ENCODE results near the gene SORBS1.

Gene SORBS1

DNA sequence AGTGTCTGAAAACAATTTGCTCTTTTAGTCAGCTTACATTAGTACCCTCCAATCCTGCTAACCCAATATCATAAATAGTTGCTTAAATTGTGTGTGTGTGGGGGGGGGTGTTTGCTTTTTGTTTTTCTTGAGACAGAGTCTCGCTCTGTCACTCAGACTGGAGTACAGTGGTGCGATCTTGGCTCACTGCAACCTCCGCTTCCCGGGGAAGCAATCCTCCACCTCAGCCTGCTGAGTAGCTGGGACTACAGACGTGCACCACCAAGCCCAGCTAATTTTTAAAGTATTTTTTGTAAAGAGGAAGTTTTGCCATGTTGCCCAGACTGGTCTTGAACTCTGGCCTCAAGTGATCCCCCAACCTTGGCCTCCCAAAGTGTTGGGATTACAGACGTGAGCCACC is 196.8 kb downstream of the SORBS1 start:
- Histone ChIP-seq H3K9ac (ENCODE audit: low read depth in 1 of 2, low read length in 2 of 2) (no peak overlapping the region), H3K36me3 (ENCODE audit: control insufficient read depth in 2 of 2, insufficient read depth in 2 of 2, low read length in 2 of 2) (no peaks in the 10 kb centered on the region), H3K27me3 (ENCODE audit: control insufficient read depth in 2 of 2, insufficient read depth in 2 of 2, low read length in 2 of 2) (no peaks in the 10 kb centered on the region), H3K9me3 (ENCODE audit: control insufficient read depth in 2 of 2, low read length in 2 of 2) (no peaks in the 10 kb centered on the region), H3K4me3 (ENCODE audit: low read length in 2 of 2) (no peak overlapping the region), H3K4me1 (ENCODE audit: control insufficient read depth in 2 of 2, insufficient read depth in 2 of 2, low read length in 2 of 2) (peaks cover 0 to 3% of the 10 kb centered on the region in 2 donors), H3K27ac (ENCODE audit: low read depth in 2 of 2, low read length in 2 of 2) (no peak overlapping the region)

DNA sequence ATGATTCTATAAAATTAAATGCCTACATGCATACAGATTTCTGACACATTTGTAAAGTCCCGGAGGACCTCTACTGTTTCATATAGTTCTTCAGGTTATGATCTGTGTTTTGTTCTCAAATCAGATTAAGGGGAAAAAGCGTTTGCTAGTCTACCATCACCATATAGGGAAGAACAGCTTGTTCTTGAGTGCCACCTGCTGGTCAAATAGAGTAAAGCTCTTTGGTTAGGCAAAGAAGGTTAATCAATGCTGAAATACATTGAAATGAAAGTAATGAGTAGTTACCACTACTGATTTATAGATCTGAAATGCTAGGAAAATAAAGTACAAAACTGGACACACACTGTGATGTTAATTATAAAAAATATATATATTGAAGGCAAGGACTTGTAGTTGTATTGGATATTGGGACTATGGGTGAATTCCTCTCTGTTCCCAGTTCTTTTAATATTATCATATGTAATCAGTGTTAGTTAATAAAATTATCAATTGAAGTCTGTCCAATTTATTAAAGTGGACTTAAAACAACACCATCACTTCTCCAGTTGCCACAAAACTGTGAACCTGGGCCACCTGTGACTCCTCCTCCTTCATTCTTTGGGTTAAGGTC is 197.8 kb downstream of the SORBS1 start:
- H3K9ac ChIP-seq (ENCODE audit: low read depth in 1 of 2, low read length in 2 of 2), result no peak overlapping the region
- no peaks in the 10 kb centered on the region for H3K36me3 ChIP-seq (ENCODE audit: control insufficient read depth in 2 of 2, insufficient read depth in 2 of 2, low read length in 2 of 2)
- H3K27ac ChIP-seq (ENCODE audit: low read depth in 2 of 2, low read length in 2 of 2), result no peak overlapping the region
- no peaks in the 10 kb centered on the region for H3K27me3 ChIP-seq (ENCODE audit: control insufficient read depth in 2 of 2, insufficient read depth in 2 of 2, low read length in 2 of 2)
- no peaks in the 10 kb centered on the region for H3K9me3 ChIP-seq (ENCODE audit: control insufficient read depth in 2 of 2, low read length in 2 of 2)
- no peak overlapping the region for H3K4me3 ChIP-seq (ENCODE audit: low read length in 2 of 2)
- H3K4me1 ChIP-seq (ENCODE audit: control insufficient read depth in 2 of 2, insufficient read depth in 2 of 2, low read length in 2 of 2), result peaks cover 0 to 3% of the 10 kb centered on the region in 2 donors

DNA sequence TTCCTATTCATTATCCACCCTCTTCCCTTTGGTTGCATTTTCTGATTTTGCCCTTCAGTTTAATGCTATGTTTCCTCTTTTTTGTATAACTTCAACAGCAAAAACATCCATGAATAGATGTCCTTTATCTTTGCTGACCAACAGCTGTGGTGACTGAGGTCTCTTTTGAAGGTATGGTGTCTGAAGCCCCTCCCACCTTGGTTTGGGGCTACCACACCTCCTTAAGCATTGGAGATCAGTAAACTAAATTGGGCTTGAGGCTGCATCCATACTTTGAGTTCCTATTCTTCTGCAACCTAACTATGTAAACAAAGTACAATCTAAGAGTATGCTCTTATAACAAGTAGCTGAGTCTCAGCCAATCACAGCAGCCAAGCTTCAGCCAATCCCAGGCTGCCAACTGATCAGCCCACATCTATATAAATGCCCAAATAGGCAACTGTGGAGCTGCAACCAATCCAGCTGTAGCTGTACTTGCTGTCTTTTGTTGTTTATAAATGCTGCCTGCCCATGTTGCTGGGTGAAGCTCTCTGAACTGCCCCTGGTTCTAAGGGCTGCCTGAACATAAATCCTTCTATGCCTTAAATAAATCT is 201.0 kb downstream of the SORBS1 start:
- no peak overlapping the region for H3K9ac ChIP-seq (ENCODE audit: low read depth in 1 of 2, low read length in 2 of 2)
- peaks cover 0 to 4% of the 10 kb centered on the region in 2 donors for H3K36me3 ChIP-seq (ENCODE audit: control insufficient read depth in 2 of 2, insufficient read depth in 2 of 2, low read length in 2 of 2)
- H3K4me1 ChIP-seq (ENCODE audit: control insufficient read depth in 2 of 2, insufficient read depth in 2 of 2, low read length in 2 of 2), result peaks cover 0 to 3% of the 10 kb centered on the region in 2 donors
- no peaks in the 10 kb centered on the region for H3K9me3 ChIP-seq (ENCODE audit: control insufficient read depth in 2 of 2, low read length in 2 of 2)
- no peak overlapping the region for H3K27ac ChIP-seq (ENCODE audit: low read depth in 2 of 2, low read length in 2 of 2)
- H3K4me3 ChIP-seq (ENCODE audit: low read length in 2 of 2), result no peak overlapping the region
- H3K27me3 ChIP-seq (ENCODE audit: control insufficient read depth in 2 of 2, insufficient read depth in 2 of 2, low read length in 2 of 2), result no peaks in the 10 kb centered on the region

DNA sequence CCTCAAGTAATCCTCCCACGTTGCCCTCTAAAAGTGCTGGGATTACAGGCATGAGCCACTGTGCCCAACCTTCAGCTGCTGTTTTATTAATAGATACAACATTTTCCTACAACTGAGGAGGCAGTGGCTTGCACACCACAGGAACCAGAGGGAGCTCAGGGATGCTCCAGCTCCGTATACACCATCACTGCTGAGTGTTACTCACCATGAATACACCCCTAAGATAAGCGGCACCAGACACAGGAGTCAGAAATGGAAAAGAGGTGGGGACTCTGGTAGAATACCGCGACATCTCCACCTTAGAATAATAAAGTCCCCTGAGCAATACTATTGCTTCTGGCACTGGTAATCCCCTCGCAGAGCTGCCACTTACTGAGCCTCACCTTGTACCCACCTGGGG is 201.7 kb downstream of the SORBS1 start:
- Histone ChIP-seq H3K9ac (ENCODE audit: low read depth in 1 of 2, low read length in 2 of 2) (no peak overlapping the region), H3K27ac (ENCODE audit: low read depth in 2 of 2, low read length in 2 of 2) (no peak overlapping the region), H3K4me1 (ENCODE audit: control insufficient read depth in 2 of 2, insufficient read depth in 2 of 2, low read length in 2 of 2) (peaks cover 0 to 3% of the 10 kb centered on the region in 2 donors), H3K4me3 (ENCODE audit: low read length in 2 of 2) (no peak overlapping the region), H3K9me3 (ENCODE audit: control insufficient read depth in 2 of 2, low read length in 2 of 2) (no peaks in the 10 kb centered on the region), H3K27me3 (ENCODE audit: control insufficient read depth in 2 of 2, insufficient read depth in 2 of 2, low read length in 2 of 2) (no peaks in the 10 kb centered on the region), H3K36me3 (ENCODE audit: control insufficient read depth in 2 of 2, insufficient read depth in 2 of 2, low read length in 2 of 2) (peaks cover 0 to 5% of the 10 kb centered on the region in 2 donors)

DNA sequence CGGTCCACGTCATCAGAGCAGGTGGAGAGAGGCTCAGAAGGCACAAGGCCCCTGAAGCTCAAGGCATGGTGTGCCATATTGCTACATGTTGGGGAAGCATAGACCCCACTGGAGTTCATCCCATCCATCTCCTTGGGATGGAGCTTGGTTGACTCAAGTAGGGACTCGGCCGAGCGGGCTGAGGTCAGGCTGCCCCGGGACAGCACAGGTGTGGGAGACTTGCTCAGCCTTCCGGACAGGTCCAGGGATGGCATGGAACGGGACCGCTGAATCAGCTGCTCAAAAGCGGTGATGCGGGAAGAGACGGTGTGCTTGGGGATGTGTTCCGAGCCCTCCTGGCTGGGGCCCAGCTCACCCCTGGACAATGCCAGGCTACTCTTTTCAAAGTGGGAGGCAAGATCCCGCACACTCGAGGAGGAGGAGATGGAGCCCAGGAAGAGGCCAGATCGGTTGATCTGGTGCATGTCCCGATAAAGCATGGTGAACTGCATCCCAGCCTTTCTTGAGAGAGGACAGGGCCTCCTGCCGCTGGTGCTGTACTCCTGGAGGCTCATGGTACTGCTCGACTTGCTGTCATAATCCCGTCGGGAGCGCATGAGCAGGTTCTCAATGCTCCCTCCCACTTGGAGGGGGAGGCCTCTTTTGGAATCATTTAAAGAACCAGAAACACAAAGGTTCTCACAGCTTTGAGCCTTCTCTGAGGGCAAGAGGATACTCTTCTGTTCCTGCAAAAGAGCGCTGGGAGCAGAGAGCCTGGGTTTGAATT is 204.8 kb downstream of the SORBS1 start:
- Histone ChIP-seq H3K36me3 (ENCODE audit: control insufficient read depth in 2 of 2, insufficient read depth in 2 of 2, low read length in 2 of 2) (peaks cover 2 to 7% of the 10 kb centered on the region in 2 donors), H3K4me3 (ENCODE audit: low read length in 2 of 2) (no peak overlapping the region), H3K9me3 (ENCODE audit: control insufficient read depth in 2 of 2, low read length in 2 of 2) (no peaks in the 10 kb centered on the region), H3K4me1 (ENCODE audit: control insufficient read depth in 2 of 2, insufficient read depth in 2 of 2, low read length in 2 of 2) (no peaks in the 10 kb centered on the region), H3K27me3 (ENCODE audit: control insufficient read depth in 2 of 2, insufficient read depth in 2 of 2, low read length in 2 of 2) (no peaks in the 10 kb centered on the region), H3K27ac (ENCODE audit: low read depth in 2 of 2, low read length in 2 of 2) (no peak overlapping the region), H3K9ac (ENCODE audit: low read depth in 1 of 2, low read length in 2 of 2) (no peak overlapping the region)

DNA sequence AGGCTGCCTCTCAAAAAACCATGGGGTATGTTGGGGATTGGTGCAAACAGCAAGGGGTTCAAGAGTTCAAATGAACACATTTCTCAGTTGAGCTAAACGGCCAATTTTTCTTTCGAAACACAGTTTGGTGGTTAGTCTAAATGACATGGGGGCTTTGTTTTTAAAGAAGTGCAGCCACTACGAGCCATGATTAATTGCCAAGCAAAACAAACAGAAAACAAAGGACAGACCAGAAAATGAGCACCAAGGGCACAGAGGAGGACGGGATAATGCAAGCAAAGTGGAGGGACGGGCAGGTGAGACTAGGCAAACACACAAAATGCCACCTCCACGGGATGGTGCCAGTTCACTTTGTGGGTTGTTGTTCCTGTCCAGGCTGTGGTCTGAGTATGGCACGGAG is 205.9 kb downstream of the SORBS1 start:
- no peaks in the 10 kb centered on the region for H3K27me3 ChIP-seq (ENCODE audit: control insufficient read depth in 2 of 2, insufficient read depth in 2 of 2, low read length in 2 of 2)
- no peaks in the 10 kb centered on the region for H3K4me1 ChIP-seq (ENCODE audit: control insufficient read depth in 2 of 2, insufficient read depth in 2 of 2, low read length in 2 of 2)
- no peak overlapping the region for H3K27ac ChIP-seq (ENCODE audit: low read depth in 2 of 2, low read length in 2 of 2)
- H3K9me3 ChIP-seq (ENCODE audit: control insufficient read depth in 2 of 2, low read length in 2 of 2), result no peaks in the 10 kb centered on the region
- no peak overlapping the region for H3K4me3 ChIP-seq (ENCODE audit: low read length in 2 of 2)
- H3K9ac ChIP-seq (ENCODE audit: low read depth in 1 of 2, low read length in 2 of 2), result no peak overlapping the region
- H3K36me3 ChIP-seq (ENCODE audit: control insufficient read depth in 2 of 2, insufficient read depth in 2 of 2, low read length in 2 of 2), result peaks cover 2 to 7% of the 10 kb centered on the region in 2 donors

DNA sequence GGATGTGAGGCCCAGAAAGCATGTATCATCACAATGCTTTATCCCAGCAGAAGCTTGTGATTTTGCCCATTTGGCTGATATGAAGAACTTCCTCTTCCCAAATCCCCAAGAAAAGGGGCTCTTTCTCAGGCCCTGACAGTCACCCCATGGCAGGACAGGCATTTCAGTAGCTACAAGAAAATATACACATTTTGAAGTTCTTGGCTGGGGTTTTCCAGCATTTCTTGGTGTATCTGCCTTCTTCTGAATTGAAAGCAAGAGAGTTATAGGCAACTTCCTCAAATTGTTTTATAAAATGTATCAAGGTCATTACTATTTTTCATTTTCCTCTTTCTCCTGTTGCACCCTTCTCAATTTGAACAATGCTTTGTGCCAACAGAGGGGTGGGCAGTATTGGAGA is 207.1 kb downstream of the SORBS1 start:
- Histone ChIP-seq H3K4me3 (ENCODE audit: low read length in 2 of 2) (no peak overlapping the region), H3K4me1 (ENCODE audit: control insufficient read depth in 2 of 2, insufficient read depth in 2 of 2, low read length in 2 of 2) (no peaks in the 10 kb centered on the region), H3K27ac (ENCODE audit: low read depth in 2 of 2, low read length in 2 of 2) (no peak overlapping the region), H3K27me3 (ENCODE audit: control insufficient read depth in 2 of 2, insufficient read depth in 2 of 2, low read length in 2 of 2) (no peaks in the 10 kb centered on the region), H3K9me3 (ENCODE audit: control insufficient read depth in 2 of 2, low read length in 2 of 2) (no peaks in the 10 kb centered on the region), H3K9ac (ENCODE audit: low read depth in 1 of 2, low read length in 2 of 2) (no peak overlapping the region), H3K36me3 (ENCODE audit: control insufficient read depth in 2 of 2, insufficient read depth in 2 of 2, low read length in 2 of 2) (peaks cover 3 to 7% of the 10 kb centered on the region in 2 donors)

DNA sequence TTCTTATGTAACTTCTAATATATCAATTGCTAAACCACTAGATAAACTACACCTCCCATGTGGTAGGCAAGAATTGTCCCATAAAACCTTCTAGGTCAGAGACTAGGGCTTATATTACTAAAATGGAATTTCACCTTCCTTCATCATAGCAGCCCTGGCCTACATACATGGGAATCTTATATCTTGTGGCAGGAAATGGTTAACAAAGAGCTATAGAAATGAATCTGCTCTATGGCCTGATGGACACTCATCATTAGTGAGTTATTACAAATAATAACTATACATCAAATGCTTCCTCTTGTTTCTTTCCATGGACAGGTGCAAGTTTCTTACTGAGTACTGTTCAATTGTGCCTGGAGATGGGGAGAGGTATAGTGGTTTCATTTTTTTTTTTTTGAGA is 208.0 kb downstream of the SORBS1 start:
- Histone ChIP-seq H3K9me3 (ENCODE audit: control insufficient read depth in 2 of 2, low read length in 2 of 2) (no peaks in the 10 kb centered on the region), H3K9ac (ENCODE audit: low read depth in 1 of 2, low read length in 2 of 2) (no peak overlapping the region), H3K36me3 (ENCODE audit: control insufficient read depth in 2 of 2, insufficient read depth in 2 of 2, low read length in 2 of 2) (peaks cover 7 to 8% of the 10 kb centered on the region in 2 donors), H3K27me3 (ENCODE audit: control insufficient read depth in 2 of 2, insufficient read depth in 2 of 2, low read length in 2 of 2) (no peaks in the 10 kb centered on the region), H3K4me1 (ENCODE audit: control insufficient read depth in 2 of 2, insufficient read depth in 2 of 2, low read length in 2 of 2) (no peaks in the 10 kb centered on the region), H3K27ac (ENCODE audit: low read depth in 2 of 2, low read length in 2 of 2) (no peak overlapping the region), H3K4me3 (ENCODE audit: low read length in 2 of 2) (no peak overlapping the region)

DNA sequence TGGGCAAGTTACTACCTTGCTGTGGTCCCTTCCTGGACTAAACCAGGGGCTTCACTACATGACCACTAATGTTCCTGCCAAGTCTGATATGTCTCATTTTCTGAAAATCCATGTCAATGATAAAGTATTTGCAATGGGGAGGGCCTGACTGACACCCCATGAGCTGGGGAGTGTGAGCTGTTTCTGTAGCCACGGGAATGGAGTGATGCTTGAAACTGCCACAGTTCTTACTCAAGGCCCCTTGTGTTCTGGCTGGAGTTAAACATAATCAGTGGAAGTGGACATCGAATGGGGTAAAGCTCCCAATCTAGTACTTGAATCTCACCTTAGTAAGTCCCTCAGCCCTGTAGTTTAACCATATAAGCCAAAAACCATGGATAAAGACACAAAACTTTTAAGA is 208.5 kb downstream of the SORBS1 start:
- Histone ChIP-seq H3K36me3 (ENCODE audit: control insufficient read depth in 2 of 2, insufficient read depth in 2 of 2, low read length in 2 of 2) (peaks cover 7 to 8% of the 10 kb centered on the region in 2 donors), H3K9ac (ENCODE audit: low read depth in 1 of 2, low read length in 2 of 2) (no peak overlapping the region), H3K27ac (ENCODE audit: low read depth in 2 of 2, low read length in 2 of 2) (no peak overlapping the region), H3K4me1 (ENCODE audit: control insufficient read depth in 2 of 2, insufficient read depth in 2 of 2, low read length in 2 of 2) (no peaks in the 10 kb centered on the region), H3K4me3 (ENCODE audit: low read length in 2 of 2) (no peak overlapping the region), H3K27me3 (ENCODE audit: control insufficient read depth in 2 of 2, insufficient read depth in 2 of 2, low read length in 2 of 2) (no peaks in the 10 kb centered on the region), H3K9me3 (ENCODE audit: control insufficient read depth in 2 of 2, low read length in 2 of 2) (no peaks in the 10 kb centered on the region)

DNA sequence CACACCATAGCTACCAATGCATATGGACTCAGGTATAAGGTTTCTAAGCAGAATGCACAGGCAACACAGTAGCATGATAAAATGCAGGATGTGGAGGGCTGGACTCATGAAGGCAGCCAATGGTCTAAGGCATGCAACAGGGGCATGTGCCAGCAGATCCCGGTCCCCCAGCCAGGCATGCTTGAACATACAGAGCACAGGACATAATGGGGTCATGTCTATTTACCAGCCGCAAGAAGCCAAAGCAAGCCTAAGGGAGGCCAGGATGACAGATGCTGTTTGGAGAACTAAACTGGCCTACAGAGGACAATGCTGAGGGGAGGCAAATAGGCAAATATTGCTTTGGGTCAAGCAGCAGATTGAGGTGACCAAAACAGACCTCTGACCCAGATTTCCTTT is 210.3 kb downstream of the SORBS1 start:
- peaks cover 3 to 8% of the 10 kb centered on the region in 2 donors for H3K36me3 ChIP-seq (ENCODE audit: control insufficient read depth in 2 of 2, insufficient read depth in 2 of 2, low read length in 2 of 2)

More for the DNA sequence above, 210.3 kb downstream of the SORBS1 start:
- H3K4me3 ChIP-seq (ENCODE audit: low read length in 2 of 2), result no peak overlapping the region
- no peaks in the 10 kb centered on the region for H3K9me3 ChIP-seq (ENCODE audit: control insufficient read depth in 2 of 2, low read length in 2 of 2)
- H3K9ac ChIP-seq (ENCODE audit: low read depth in 1 of 2, low read length in 2 of 2), result no peak overlapping the region
- no peak overlapping the region for H3K27ac ChIP-seq (ENCODE audit: low read depth in 2 of 2, low read length in 2 of 2)
- no peaks in the 10 kb centered on the region for H3K4me1 ChIP-seq (ENCODE audit: control insufficient read depth in 2 of 2, insufficient read depth in 2 of 2, low read length in 2 of 2)
- H3K27me3 ChIP-seq (ENCODE audit: control insufficient read depth in 2 of 2, insufficient read depth in 2 of 2, low read length in 2 of 2), result no peaks in the 10 kb centered on the region

Data from mucosa of rectum (tissue), 2 donors.